HUDEP-2 (cell line): ENCODE results near the gene CISD3.
A peak's percentile ranks its signal among the peaks of the same experiment; 100 is the strongest.

Source experiments
- DNase-seq, 76 experiments: peaks; one replicate each; lab custom pipeline; 2025; ENCODE audit not compliant: unreplicated experiment in 76 of 76; lab: John Stamatoyannopoulos, UW

Gene CISD3

GRCh38 chr17:38741921-38742410 is 11.8 kb downstream of the CISD3 start:
- peak in 1 of 76 experiments; percentile 13 for DNase-seq

DNA sequence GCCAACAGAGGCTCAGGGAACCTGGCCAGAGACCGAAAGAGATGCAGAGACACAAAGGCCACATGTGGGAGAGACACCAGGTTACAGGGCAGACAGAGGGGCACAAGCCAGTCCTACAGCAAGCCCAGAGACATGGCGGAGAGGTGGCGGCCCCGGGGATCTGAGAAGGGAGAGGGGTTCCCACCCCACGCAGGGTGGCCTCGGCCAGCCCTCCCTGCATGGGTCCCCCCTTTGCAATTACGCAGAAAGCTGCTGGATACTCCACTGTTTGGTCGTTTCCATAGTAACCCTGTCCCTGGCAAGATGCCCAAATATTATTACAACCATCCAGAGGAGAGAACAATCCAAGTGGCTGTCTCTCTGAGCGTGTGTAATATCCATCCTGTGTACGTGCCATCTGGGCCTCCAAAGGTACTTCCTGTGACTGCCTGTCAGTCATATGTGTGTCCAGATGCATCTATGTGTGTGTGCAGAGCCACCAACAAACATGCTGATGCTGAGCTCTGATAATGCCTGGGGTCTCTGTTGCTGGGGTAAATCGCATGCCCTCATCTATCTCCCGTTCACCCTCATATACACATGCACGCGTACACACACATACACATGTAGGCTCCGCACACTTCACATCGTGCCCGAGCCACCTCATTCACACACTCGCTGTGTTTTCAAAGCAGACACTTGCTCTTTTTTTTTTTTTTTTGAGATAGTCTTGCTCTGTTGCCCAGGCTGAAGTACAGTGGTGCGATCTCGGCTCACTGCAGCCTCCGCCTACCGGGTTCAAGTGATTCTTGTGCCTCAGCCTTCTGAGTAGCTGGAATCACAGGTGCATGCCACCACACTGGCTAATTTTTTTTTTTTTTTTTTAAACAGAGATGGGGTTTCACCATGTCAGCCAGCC is 12.5 kb downstream of the CISD3 start:
- DNase-seq = no peak

DNA sequence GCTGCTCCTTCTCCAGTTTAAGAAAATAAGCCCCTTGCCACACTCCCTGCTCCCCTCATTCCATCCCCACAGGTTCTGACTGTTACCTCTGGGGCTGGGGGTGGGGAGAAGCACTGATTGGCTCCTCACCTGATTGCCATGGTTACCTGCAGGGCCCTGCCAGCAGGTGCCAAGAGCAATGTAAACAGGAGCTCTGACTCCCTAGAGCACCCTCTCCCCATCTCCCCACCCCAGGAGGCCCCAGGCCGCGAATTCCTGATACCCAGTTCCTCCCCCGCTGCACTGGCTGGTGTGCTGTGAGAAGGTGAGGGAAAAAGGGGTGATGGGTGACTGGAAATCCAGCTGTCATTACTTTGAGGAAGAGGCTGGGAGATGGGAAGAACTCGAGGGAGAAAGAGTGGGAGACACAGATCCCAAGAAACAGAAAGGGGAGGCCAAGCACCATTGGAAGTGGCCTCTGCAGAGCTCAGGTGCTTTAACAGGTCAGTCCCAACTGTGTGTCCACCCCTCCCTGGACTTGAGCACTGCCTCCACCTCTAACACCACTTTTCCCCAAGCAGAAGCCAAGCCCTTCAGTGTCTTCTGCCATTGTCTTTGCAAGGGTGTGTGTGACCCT is 13.5 kb downstream of the CISD3 start:
- no peak for DNase-seq

- no peak for DNase-seq
Observed at GRCh38 chr17:38745545-38745944, 15.4 kb downstream of the CISD3 start.

- DNase-seq = no peak
Observed at GRCh38 chr17:38746004-38746848, 16.1 kb downstream of the CISD3 start.

- DNase-seq = no peak
Observed at GRCh38 chr17:38746849-38747462, 16.8 kb downstream of the CISD3 start.

DNA sequence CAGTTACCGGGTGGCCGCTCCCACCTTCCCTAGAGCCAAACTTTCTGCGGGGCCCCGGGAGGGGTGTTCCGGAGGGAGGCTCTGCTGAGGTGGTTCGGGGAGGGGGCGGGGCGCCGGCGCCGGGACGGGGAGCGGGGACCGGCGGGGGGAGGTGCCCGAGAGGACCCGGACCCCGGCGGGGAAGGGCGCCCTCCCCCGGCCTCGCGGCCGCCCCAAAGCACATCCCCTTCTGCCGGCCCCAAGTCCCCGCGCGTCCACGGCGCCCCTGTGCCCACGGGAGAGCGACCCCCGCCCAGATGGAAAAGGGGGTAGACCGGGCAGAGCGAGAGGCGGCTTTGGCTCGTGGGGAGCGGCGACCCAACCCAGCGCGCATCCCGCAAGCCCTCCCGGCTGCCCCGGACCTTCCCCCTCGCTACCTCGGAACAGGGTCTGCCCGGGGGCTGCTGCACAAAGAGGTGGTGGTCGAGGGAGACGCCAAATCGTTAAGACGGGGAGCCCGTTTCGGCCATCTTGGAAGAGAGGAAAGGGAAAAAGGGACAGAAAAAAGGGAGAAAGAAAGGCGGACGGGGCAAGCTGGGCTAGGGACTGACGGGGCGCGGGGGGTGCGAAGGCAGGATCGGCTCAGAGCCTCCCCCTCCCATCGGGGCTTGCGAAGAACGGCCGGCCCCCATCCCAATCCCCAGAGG is 17.5 kb downstream of the CISD3 start:
- DNase-seq = no peak

DNA sequence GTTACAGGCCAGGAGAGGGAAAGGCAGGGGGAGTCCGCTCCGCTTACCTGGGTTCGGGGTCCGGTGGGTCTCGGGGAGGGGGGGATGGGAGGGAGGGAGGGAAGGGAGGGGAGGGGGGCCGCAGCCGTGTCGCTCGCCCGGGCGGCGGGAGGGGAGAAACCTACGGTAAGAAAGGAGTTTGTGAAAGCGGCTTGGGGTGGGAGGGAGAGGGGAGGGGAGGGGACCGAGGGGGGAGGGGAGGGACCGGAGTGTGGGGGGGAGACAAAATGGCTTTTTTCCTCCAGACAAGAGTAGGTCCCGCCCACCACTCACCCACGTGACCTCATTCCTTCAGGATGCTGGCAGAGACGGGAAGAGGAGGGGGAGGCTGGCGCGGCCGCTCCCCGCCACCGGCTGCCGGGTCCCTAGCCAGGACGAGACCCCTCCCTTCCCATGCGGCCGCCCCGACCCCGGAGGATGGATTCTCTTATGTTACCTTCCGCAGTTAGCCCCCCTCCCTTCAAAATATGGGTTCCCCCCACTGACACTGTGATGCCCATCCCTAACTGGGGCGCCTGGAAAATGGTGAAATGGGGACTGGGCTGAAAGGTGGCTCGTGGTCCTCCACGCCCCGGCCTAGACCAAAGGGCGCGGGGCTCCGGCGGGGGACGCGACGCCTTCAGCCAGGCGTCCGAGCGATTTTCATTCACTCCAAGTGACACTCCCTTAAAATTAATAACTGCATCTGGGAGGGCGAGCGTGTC is 18.2 kb downstream of the CISD3 start, which contains the start of gene PCGF2:
Gene PCGF2 (minus strand): TSS at position 188 of the 743 bp plus-strand sequence. CDS start 7,934 bp downstream, outside the sequence.
- peak in 16 of 76 experiments; percentile 6 to 37 (median 20) for DNase-seq

- DNase-seq = no peak
Observed at GRCh38 chr17:38748892-38749222, 18.7 kb downstream of the CISD3 start.

GRCh38 chr17:38749223-38750043 is 19.3 kb downstream of the CISD3 start:
- peak in 57 of 76 experiments; percentile 15 to 74 (median 44) for DNase-seq

DNA sequence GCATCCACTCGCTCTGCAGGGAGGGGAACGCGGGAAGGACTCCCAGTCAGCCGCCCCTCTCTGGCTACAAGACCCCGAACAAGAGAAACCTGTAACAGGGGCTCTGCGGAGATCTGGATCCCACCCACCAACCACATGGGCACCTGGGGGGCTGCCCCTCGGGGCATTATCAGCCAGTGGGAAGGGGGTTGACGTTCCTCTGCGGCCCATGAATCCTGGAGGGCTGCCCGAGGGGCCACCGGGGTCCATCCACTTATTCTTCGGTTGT is 19.8 kb downstream of the CISD3 start:
- DNase-seq = no peak

- DNase-seq = peak in 23 of 76 experiments; percentile 9 to 36 (median 25)
Observed at GRCh38 chr17:38750312-38751121, 20.4 kb downstream of the CISD3 start.

DNA sequence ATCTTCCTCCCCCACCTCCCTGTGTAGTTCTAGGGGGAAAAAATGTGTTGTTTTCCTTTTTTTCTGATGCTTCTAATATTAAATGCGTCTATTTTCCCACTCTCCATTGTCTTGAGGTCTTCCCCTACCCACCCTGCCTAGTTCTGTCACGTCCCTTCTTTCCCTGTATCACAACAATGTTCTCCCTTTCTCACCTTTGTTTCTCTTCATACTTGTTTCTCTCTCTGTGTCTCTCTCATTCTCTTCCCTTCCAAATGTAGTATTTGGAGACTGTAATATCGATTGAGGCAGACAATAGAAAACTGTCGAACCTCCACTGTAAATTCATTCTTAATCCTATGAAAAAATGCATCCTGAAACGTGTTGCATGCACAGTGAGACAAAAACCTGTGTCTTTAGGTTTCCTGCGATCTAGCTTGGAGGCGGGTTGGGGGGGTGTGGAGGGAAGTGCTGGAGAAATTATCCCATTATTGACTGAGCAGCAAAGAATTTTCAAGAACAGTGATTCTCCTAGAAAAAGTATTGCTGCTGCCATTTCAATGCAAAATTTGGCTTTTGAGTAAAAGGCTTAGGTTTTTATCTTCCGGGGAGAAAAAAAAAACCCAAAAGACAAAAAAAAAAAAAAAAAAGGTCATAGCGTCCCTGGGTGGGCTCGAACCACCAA is 21.1 kb downstream of the CISD3 start:
- DNase-seq = peak in 3 of 76 experiments; percentile 29 to 47 (median 35)

GRCh38 chr17:38751808-38752307 is 21.7 kb downstream of the CISD3 start:
- DNase-seq = peak in 63 of 76 experiments; percentile 19 to 86 (median 63)

- DNase-seq = peak in 75 of 76 experiments; percentile 68 to 99 (median 97)
Observed at GRCh38 chr17:38752308-38753070, 22.3 kb downstream of the CISD3 start, which contains the start of gene PSMB3. PSMB3 (plus strand) TSS chr17:38752741; CDS start chr17:38752827, 86 bp downstream.

- no peak for DNase-seq
Observed at GRCh38 chr17:38753071-38753506, 22.9 kb downstream of the CISD3 start.
